ENCODE results near the gene UTP14A. TPM values are rescaled to one million over a fixed set of nuclear protein-coding genes. Genes with fewer than 3 reads are reported as not detected.

UTP14A gene
- total and polyA plus RNA-seq, 12 donors: 6.7 to 12.6 (median 9.6) TPM

- TF ChIP-seq CTCF (IDR thresholded peaks at IDR 0.05): no peak
- ATAC-seq (no peak), DNase-seq (no peak)
- Histone ChIP-seq H3K36me3 (no peaks in the 10 kb centered on the region), H3K9me3 (no peaks in the 10 kb centered on the region), H3K4me3 (no peak overlapping the region), H3K27ac (no peak overlapping the region), H3K4me1 (no peaks in the 10 kb centered on the region), H3K27me3 (peaks cover 0 to 18% (median 0%) of the 10 kb centered on the region in 7 donors)
- 42 to 59% methylated on average over 3 of the region's 3 CpGs for WGBS, 2 donors
- intact Hi-C loops (cut with DNase I): no loop called here
Observed at GRCh38 chrX:129875669-129876068, 30.3 kb upstream of the UTP14A start.

GRCh38 chrX:129876771-129877305 is 29.1 kb upstream of the UTP14A start:
- Histone ChIP-seq H3K4me1 (no peaks in the 10 kb centered on the region), H3K27ac (no peak overlapping the region), H3K27me3 (peaks cover 0 to 19% (median 0%) of the 10 kb centered on the region in 7 donors), H3K9me3 (no peaks in the 10 kb centered on the region), H3K36me3 (no peaks in the 10 kb centered on the region), H3K4me3 (no peak overlapping the region)
- DNase-seq (no peak), ATAC-seq (no peak)
- WGBS, 2 donors: 50 to 65% methylated on average over 4 of the region's 4 CpGs
- intact Hi-C loops (cut with DNase I): no loop called here
- TF ChIP-seq CTCF (IDR thresholded peaks at IDR 0.05): no peak

GRCh38 chrX:129877401-129877800 is 28.6 kb upstream of the UTP14A start:
- TF ChIP-seq CTCF (IDR thresholded peaks at IDR 0.05): no peak
- Histone ChIP-seq H3K4me3 (no peak overlapping the region), H3K4me1 (no peaks in the 10 kb centered on the region), H3K9me3 (no peaks in the 10 kb centered on the region), H3K36me3 (no peaks in the 10 kb centered on the region), H3K27ac (no peak overlapping the region), H3K27me3 (peaks cover 0 to 20% (median 0%) of the 10 kb centered on the region in 7 donors)
- DNase-seq (no peak), ATAC-seq (no peak)
- intact Hi-C loops (cut with DNase I): no loop called here
- WGBS, 2 donors: 93 to 95% methylated on average over 5 of the region's 5 CpGs

- no peaks in the 10 kb centered on the region for H3K27me3 ChIP-seq
- WGBS, 2 donors: 90 to 92% methylated on average over 6 of the region's 6 CpGs
- intact Hi-C loops (cut with DNase I): loop anchor here in 4 of 10 donors (10.0 kb wide), 2 partner anchors 55 to 295 kb away; partner anchors contain the start of gene ZDHHC9 (in 1 of the 4)
Observed at GRCh38 chrX:129900054-129900453, 5.9 kb upstream of the UTP14A start.

More at GRCh38 chrX:129900054-129900453, 5.9 kb upstream of the UTP14A start:
- DNase-seq: no peak
- H3K9me3 ChIP-seq: no peaks in the 10 kb centered on the region
- H3K36me3 ChIP-seq: no peaks in the 10 kb centered on the region
- H3K4me3 ChIP-seq: no peak overlapping the region
- ATAC-seq: no peak
- TF ChIP-seq CTCF (IDR thresholded peaks at IDR 0.05): no peak
- no peaks in the 10 kb centered on the region for H3K4me1 ChIP-seq
- no peak overlapping the region for H3K27ac ChIP-seq

Data from heart right ventricle (tissue), 16 donors.